ENCODE results near the gene RERE. TPM values are rescaled to one million over a fixed set of nuclear protein-coding genes. Genes with fewer than 3 reads are reported as not detected.

Gene RERE
- total RNA-seq, 1 donor from 2014 or later: 80.3 TPM

DNA sequence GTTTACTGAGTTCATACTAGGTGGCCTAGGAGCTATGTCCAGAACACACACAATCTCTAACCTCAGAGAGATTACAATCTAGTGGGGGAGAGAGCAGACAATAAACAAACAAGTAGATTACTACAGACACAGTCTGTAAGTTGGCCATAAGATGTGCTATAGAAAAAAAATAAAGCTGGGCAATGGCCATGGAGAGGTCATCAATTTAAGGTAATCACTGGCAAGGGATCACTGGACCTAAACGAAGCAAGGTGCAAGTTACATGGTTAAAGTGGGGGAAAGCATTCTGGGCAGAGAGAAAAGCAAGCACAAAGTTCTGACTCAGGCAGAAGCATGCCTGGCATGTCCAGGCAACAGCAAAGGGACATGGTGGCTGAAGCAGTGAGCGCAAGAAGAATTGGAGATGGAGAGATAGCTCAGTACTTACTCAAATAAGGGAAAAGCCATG, 147.0 kb downstream of the RERE start:
- H3K27ac ChIP-seq: no peak overlapping the region
- H3K4me1 ChIP-seq: peaks cover 33% of the 10 kb centered on the region
- DNase-seq (ENCODE audit: extremely low spot score in 2 of 2): no peak
- intact Hi-C loops (cut with DNase I): loop anchor here (10.0 kb wide), 1 partner anchor 106 kb away; no protein-coding TSS in a partner anchor
- H3K27me3 ChIP-seq: no peaks in the 10 kb centered on the region
- TF ChIP-seq POLR2A (IDR thresholded peaks at IDR 0.05) (no peak), POLR2AphosphoS5 (IDR thresholded peaks at IDR 0.05; ENCODE audit: insufficient read depth in 1 of 2, low read depth in 1 of 2) (no peak)
- TF ChIP-seq, protein P1, sequence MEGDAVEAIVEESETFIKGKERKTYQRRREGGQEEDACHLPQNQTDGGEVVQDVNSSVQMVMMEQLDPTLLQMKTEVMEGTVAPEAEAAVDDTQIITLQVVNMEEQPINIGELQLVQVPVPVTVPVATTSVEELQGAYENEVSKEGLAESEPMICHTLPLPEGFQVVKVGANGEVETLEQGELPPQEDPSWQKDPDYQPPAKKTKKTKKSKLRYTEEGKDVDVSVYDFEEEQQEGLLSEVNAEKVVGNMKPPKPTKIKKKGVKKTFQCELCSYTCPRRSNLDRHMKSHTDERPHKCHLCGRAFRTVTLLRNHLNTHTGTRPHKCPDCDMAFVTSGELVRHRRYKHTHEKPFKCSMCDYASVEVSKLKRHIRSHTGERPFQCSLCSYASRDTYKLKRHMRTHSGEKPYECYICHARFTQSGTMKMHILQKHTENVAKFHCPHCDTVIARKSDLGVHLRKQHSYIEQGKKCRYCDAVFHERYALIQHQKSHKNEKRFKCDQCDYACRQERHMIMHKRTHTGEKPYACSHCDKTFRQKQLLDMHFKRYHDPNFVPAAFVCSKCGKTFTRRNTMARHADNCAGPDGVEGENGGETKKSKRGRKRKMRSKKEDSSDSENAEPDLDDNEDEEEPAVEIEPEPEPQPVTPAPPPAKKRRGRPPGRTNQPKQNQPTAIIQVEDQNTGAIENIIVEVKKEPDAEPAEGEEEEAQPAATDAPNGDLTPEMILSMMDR (IDR thresholded peaks at IDR 0.05): no peak
- H3K36me3 ChIP-seq: no peaks in the 10 kb centered on the region
- no peak overlapping the region for H3K4me3 ChIP-seq
- no peaks in the 10 kb centered on the region for H3K9me3 ChIP-seq

DNA sequence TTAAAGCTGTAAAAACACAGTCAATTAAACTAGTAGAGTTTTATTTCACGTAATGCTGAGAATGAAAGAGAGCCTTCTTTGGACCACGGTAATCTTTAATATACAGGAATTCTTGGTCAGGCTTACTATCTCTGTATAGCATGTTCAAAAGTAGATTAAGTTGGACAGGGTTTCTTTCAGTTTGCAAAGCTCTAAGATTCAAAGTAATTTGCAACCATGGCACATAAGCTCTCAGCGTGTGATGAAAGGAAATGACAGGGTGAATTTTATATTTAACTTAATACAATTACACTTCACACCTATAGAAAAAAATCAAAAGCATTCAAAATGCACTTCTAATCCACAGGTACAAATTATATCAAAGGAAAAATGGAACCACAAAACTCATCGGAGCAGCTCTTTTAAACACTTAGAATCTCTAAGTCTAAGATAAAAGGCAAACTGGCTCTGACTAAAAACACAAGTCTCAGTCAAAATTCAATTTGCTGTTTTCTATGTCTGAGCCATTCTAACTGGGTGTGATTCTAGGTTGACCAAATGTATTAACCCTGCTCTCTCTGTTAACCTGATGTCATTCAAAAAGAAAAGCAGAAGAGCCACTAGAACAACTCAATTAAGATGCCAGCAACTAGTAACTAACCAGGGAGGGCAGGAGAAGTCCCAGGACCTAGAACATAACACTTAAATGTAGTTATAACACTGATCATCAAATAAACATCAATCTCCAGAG, 147.7 kb downstream of the RERE start:
- Histone ChIP-seq H3K4me1 (peaks cover 37% of the 10 kb centered on the region), H3K36me3 (no peaks in the 10 kb centered on the region), H3K9me3 (no peaks in the 10 kb centered on the region), H3K4me3 (no peak overlapping the region), H3K27me3 (no peaks in the 10 kb centered on the region), H3K27ac (no peak overlapping the region)
- intact Hi-C loops (cut with DNase I): loop anchor here (10.0 kb wide), 1 partner anchor 105 kb away; no protein-coding TSS in a partner anchor
- DNase-seq (ENCODE audit: extremely low spot score in 2 of 2): no peak
- TF ChIP-seq POLR2A (IDR thresholded peaks at IDR 0.05) (no peak), POLR2AphosphoS5 (IDR thresholded peaks at IDR 0.05; ENCODE audit: insufficient read depth in 1 of 2, low read depth in 1 of 2) (no peak)
- TF ChIP-seq, protein P1 (IDR thresholded peaks at IDR 0.05): no peak

DNA sequence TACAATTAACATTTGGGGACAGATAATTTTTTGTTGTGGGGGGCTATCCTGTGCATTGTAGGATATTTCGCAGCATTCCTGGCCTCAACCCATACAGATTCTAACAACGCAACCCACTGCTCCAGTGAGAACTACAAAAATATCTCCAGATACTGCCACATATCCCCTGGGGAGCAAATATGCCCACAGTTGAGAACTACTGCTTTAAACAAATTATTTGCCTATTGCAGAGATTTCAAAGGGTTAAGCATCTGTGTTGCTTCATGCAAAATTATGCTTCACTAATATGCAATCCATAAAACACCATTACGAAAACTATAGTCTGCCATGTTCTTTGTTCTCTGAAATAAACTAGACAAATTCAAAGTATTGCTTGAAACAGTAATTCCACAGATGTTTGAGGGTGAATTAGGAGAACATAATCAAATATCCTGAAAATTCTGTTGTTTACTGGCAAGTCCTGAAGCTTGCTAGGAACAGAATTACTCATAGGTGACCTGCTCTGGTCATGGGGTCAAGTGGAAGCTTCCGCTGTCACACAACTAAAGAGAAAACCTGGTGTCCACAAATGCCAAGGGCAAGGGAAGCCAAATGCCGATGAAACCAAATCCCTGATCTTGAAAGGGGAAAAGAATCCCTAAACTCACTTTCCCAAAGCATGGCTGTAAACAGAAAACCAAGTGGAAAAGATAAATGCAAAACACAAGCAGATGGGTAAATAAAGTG, 149.4 kb downstream of the RERE start:
- Histone ChIP-seq H3K4me3 (no peak overlapping the region), H3K4me1 (peaks cover 37% of the 10 kb centered on the region), H3K27ac (no peak overlapping the region), H3K36me3 (no peaks in the 10 kb centered on the region), H3K9me3 (no peaks in the 10 kb centered on the region), H3K27me3 (no peaks in the 10 kb centered on the region)
- TF ChIP-seq POLR2AphosphoS5 (IDR thresholded peaks at IDR 0.05; ENCODE audit: insufficient read depth in 1 of 2, low read depth in 1 of 2): no peak
- TF ChIP-seq POLR2A (IDR thresholded peaks at IDR 0.05): no peak
- TF ChIP-seq, protein P1 (IDR thresholded peaks at IDR 0.05): no peak
- no peak for DNase-seq (ENCODE audit: extremely low spot score in 2 of 2)
- intact Hi-C loops (cut with DNase I): no loop called here

GRCh38 chr1:8666389-8667167, 150.9 kb downstream of the RERE start:
- intact Hi-C loops (cut with DNase I): no loop called here
- no peaks in the 10 kb centered on the region for H3K27me3 ChIP-seq
- TF ChIP-seq POLR2AphosphoS5 (IDR thresholded peaks at IDR 0.05; ENCODE audit: insufficient read depth in 1 of 2, low read depth in 1 of 2) (peak in 1 of 2 donors; percentile 20), POLR2A (IDR thresholded peaks at IDR 0.05) (no peak)
- TF ChIP-seq, protein P1 (IDR thresholded peaks at IDR 0.05): no peak
- H3K27ac ChIP-seq: no peak overlapping the region
- no peak for DNase-seq (ENCODE audit: extremely low spot score in 2 of 2)
- peaks cover 49% of the 10 kb centered on the region for H3K4me1 ChIP-seq
- no peak overlapping the region for H3K4me3 ChIP-seq
- H3K9me3 ChIP-seq: no peaks in the 10 kb centered on the region
- H3K36me3 ChIP-seq: no peaks in the 10 kb centered on the region
